Muscle of arm (tissue), 12 donors: ENCODE results near the gene MIB1. TPM values are rescaled to one million over a fixed set of nuclear protein-coding genes. Genes with fewer than 3 reads are reported as not detected.

ENCODE experiments used
- DNase-seq: peaks from one replicate; pipeline ENCODE4 v3.0.0-alpha.2; 2013
- polyA plus RNA-seq, 12 donors: library from polyadenylated mRNA; unstranded; fragments of 120-200 nt; gene quantifications; one replicate each; pipeline ENCODE4 v1.2.1, GENCODE V29; 2013; ENCODE audit not compliant: insufficient read length in 12 of 12

The MIB1 gene
- polyA plus RNA-seq, 12 donors = 30.1 to 60.6 (median 44.3) TPM; not detected in 1

- no peak for DNase-seq
Measured at GRCh38 chr18:21808185-21808584, 67.6 kb downstream of the MIB1 start.

GRCh38 chr18:21809725-21810124 lies 69.1 kb downstream of the MIB1 start:
- DNase-seq = no peak

GRCh38 chr18:21815101-21815500 lies 74.5 kb downstream of the MIB1 start:
- DNase-seq = no peak

- peak; percentile 11 for DNase-seq
Measured at GRCh38 chr18:21820033-21820810, 79.6 kb downstream of the MIB1 start.

GRCh38 chr18:21820811-21821143 lies 80.2 kb downstream of the MIB1 start:
- no peak for DNase-seq

GRCh38 chr18:21823848-21824247 lies 83.3 kb downstream of the MIB1 start:
- DNase-seq = no peak

- no peak for DNase-seq
Measured at GRCh38 chr18:21826196-21826595, 85.6 kb downstream of the MIB1 start.

- DNase-seq = no peak
Measured at GRCh38 chr18:21826641-21827302, 86.2 kb downstream of the MIB1 start.

- DNase-seq = no peak
Measured at GRCh38 chr18:21830532-21830931, 89.9 kb downstream of the MIB1 start.

GRCh38 chr18:21831413-21831831 lies 90.8 kb downstream of the MIB1 start:
- DNase-seq = peak; percentile 55

- peak; percentile 5 for DNase-seq
Measured at GRCh38 chr18:21833604-21834298, 93.2 kb downstream of the MIB1 start.

- no peak for DNase-seq
Measured at GRCh38 chr18:21834299-21834660, 93.7 kb downstream of the MIB1 start.

GRCh38 chr18:21841570-21841969 lies 101.0 kb downstream of the MIB1 start:
- DNase-seq = no peak

- no peak for DNase-seq
Measured at GRCh38 chr18:21843341-21843740, 102.7 kb downstream of the MIB1 start.

- DNase-seq = peak; percentile 17
Measured at GRCh38 chr18:21851327-21851961, 110.9 kb downstream of the MIB1 start.

GRCh38 chr18:21853016-21853415 lies 112.4 kb downstream of the MIB1 start:
- no peak for DNase-seq

- DNase-seq = no peak
Measured at GRCh38 chr18:21853775-21854552, 113.4 kb downstream of the MIB1 start.

- DNase-seq = no peak
Measured at GRCh38 chr18:21855432-21855831, 114.8 kb downstream of the MIB1 start.

GRCh38 chr18:21857871-21858270 lies 117.3 kb downstream of the MIB1 start:
- DNase-seq = no peak

- DNase-seq = no peak
Measured at GRCh38 chr18:21858544-21858943, 118.0 kb downstream of the MIB1 start.

GRCh38 chr18:21864386-21864785 lies 123.8 kb downstream of the MIB1 start:
- no peak for DNase-seq

GRCh38 chr18:21865043-21865442 lies 124.5 kb downstream of the MIB1 start:
- DNase-seq = no peak
